ENCODE results near the gene TTC39A. TPM values are rescaled to one million over a fixed set of nuclear protein-coding genes. Genes with fewer than 3 reads are reported as not detected.

TTC39A gene
- total and polyA plus RNA-seq, 2 donors (not counting 1 experiment from before 2014, with no cell fraction given), result 0.28 to 1.5 TPM

DNA sequence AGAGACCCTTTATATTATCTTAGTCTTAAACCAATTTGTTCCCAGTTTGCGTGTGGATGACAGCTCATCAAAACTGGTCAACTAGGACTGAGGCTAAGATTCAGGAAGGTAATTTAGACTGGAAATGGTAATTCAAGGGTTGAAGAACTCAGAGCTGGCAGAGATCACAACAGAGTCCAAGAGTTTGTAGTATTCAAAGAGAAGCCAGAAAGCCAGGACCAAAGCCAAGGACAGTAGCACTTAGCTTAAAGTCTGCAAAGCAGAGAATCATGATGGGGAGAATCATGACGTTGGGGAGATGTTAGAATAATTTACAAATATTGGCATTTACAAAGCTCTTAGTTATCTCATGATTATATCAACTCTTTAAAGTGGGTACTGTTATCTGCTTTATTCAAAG is 61.7 kb downstream of the TTC39A start:
- peaks cover 12% of the 10 kb centered on the region for H3K4me1 ChIP-seq (ENCODE audit: control insufficient read depth, extremely low read depth, insufficient read depth, low read length)
- no peaks in the 10 kb centered on the region for H3K9me3 ChIP-seq (ENCODE audit: control insufficient read depth, insufficient read depth, low read depth, low read length)
- no peaks in the 10 kb centered on the region for H3K27me3 ChIP-seq (ENCODE audit: control insufficient read depth, insufficient read depth, low read length)
- peak; percentile 9 to 52 for DNase-seq (ENCODE audit: low read depth in 2 of 2)
- H3K4me3 ChIP-seq (replicated peaks in 1 of 4; ENCODE audit: control extremely low read depth in 1 of 4, insufficient read depth in 1 of 4, low read depth in 3 of 4, low read length in 4 of 4), result no peak overlapping the region
- no peak for TF ChIP-seq CTCF (conservative IDR thresholded peaks at IDR 0.05 in 1 of 2, IDR thresholded peaks at IDR 0.05 in 1 of 2; ENCODE audit: low read depth in 1 of 2, low read length in 2 of 2)
- no peak for TF ChIP-seq EZH2 (IDR thresholded peaks at IDR 0.05; ENCODE audit: low read length, missing control alignments)
- peak overlapping the region; percentile 64 for H3K27ac ChIP-seq (ENCODE audit: insufficient read depth, low read length)
- H2AFZ ChIP-seq (ENCODE audit: low read length), result no peak overlapping the region
- peak overlapping the region; percentile 11 for H3K4me2 ChIP-seq (ENCODE audit: extremely low read depth, insufficient read depth, low read length)
- no peak overlapping the region for H3K9ac ChIP-seq (ENCODE audit: insufficient read depth, low read length)
- H3K36me3 ChIP-seq (ENCODE audit: control insufficient read depth, insufficient read depth, low read length), result no peaks in the 10 kb centered on the region
- H3K79me2 ChIP-seq (ENCODE audit: control insufficient read depth, insufficient read depth, low read length), result peaks cover 19% of the 10 kb centered on the region
- no peaks in the 10 kb centered on the region for H4K20me1 ChIP-seq (ENCODE audit: control insufficient read depth, extremely low read depth, insufficient read depth, low read length)

DNA sequence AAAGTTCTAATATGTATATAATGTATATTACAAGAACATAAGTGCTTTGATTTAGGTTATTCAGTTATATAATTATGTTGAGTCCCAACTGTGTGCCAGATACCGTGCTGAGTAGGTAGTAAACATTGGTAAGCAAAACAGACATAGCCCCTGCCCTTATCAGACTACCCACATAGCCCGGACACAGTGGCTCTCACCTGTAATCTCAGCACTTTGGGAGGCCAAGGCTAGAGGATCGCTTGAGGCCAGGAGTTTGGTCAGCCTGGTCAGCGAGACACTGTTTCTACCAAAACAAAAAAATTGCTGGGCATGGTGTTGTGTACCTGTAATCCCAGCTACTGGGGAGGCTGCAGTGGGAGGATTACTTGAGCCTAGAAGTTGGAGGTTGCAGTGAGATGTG is 63.6 kb downstream of the TTC39A start:
- TF ChIP-seq EZH2 (IDR thresholded peaks at IDR 0.05; ENCODE audit: low read length, missing control alignments) (no peak), CTCF (conservative IDR thresholded peaks at IDR 0.05 in 1 of 2, IDR thresholded peaks at IDR 0.05 in 1 of 2; ENCODE audit: low read depth in 1 of 2, low read length in 2 of 2) (no peak)
- H4K20me1 ChIP-seq (ENCODE audit: control insufficient read depth, extremely low read depth, insufficient read depth, low read length), result no peaks in the 10 kb centered on the region
- peaks cover 17% of the 10 kb centered on the region for H3K4me1 ChIP-seq (ENCODE audit: control insufficient read depth, extremely low read depth, insufficient read depth, low read length)

GRCh38 chr1:51266181-51266580 is 64.2 kb downstream of the TTC39A start:
- Histone ChIP-seq H3K4me3 (replicated peaks in 1 of 4; ENCODE audit: control extremely low read depth in 1 of 4, insufficient read depth in 1 of 4, low read depth in 3 of 4, low read length in 4 of 4) (no peak overlapping the region), H3K4me1 (ENCODE audit: control insufficient read depth, extremely low read depth, insufficient read depth, low read length) (peaks cover 17% of the 10 kb centered on the region), H2AFZ (ENCODE audit: low read length) (no peak overlapping the region), H3K27me3 (ENCODE audit: control insufficient read depth, insufficient read depth, low read length) (no peaks in the 10 kb centered on the region), H3K27ac (ENCODE audit: insufficient read depth, low read length) (no peak overlapping the region), H4K20me1 (ENCODE audit: control insufficient read depth, extremely low read depth, insufficient read depth, low read length) (no peaks in the 10 kb centered on the region), H3K79me2 (ENCODE audit: control insufficient read depth, insufficient read depth, low read length) (peaks cover 33% of the 10 kb centered on the region), H3K36me3 (ENCODE audit: control insufficient read depth, insufficient read depth, low read length) (no peaks in the 10 kb centered on the region), H3K4me2 (ENCODE audit: extremely low read depth, insufficient read depth, low read length) (no peak overlapping the region), H3K9ac (ENCODE audit: insufficient read depth, low read length) (no peak overlapping the region), H3K9me3 (ENCODE audit: control insufficient read depth, insufficient read depth, low read depth, low read length) (no peaks in the 10 kb centered on the region)
- DNase-seq (ENCODE audit: low read depth in 2 of 2), result no peak
- no peak for TF ChIP-seq EZH2 (IDR thresholded peaks at IDR 0.05; ENCODE audit: low read length, missing control alignments)
- TF ChIP-seq CTCF (conservative IDR thresholded peaks at IDR 0.05 in 1 of 2, IDR thresholded peaks at IDR 0.05 in 1 of 2; ENCODE audit: low read depth in 1 of 2, low read length in 2 of 2), result no peak

More for the DNA sequence above, 63.6 kb downstream of the TTC39A start:
- Histone ChIP-seq H2AFZ (ENCODE audit: low read length) (no peak overlapping the region), H3K27me3 (ENCODE audit: control insufficient read depth, insufficient read depth, low read length) (no peaks in the 10 kb centered on the region), H3K4me3 (replicated peaks in 1 of 4; ENCODE audit: control extremely low read depth in 1 of 4, insufficient read depth in 1 of 4, low read depth in 3 of 4, low read length in 4 of 4) (no peak overlapping the region), H3K36me3 (ENCODE audit: control insufficient read depth, insufficient read depth, low read length) (no peaks in the 10 kb centered on the region), H3K4me2 (ENCODE audit: extremely low read depth, insufficient read depth, low read length) (no peak overlapping the region), H3K27ac (ENCODE audit: insufficient read depth, low read length) (no peak overlapping the region), H3K9ac (ENCODE audit: insufficient read depth, low read length) (no peak overlapping the region), H3K79me2 (ENCODE audit: control insufficient read depth, insufficient read depth, low read length) (peaks cover 31% of the 10 kb centered on the region), H3K9me3 (ENCODE audit: control insufficient read depth, insufficient read depth, low read depth, low read length) (no peaks in the 10 kb centered on the region)
- no peak for DNase-seq (ENCODE audit: low read depth in 2 of 2)
